ENCODE results near the gene STIM1.

- TF ChIP-seq CTCF (IDR thresholded peaks at IDR 0.05) (no peak), POLR2A (IDR thresholded peaks at IDR 0.05) (no peak)
Measured at GRCh38 chr11:3902441-3902840, 47.0 kb downstream of the STIM1 start.

All from right lobe of liver (tissue), 4 donors.